A549 (cell line): Measurements from ENCODE around the gene ADAMTSL3. TPM values are rescaled to one million over a fixed set of nuclear protein-coding genes. Genes with fewer than 3 reads are reported as not detected.
"Not testable (repeated sequence)": the region's sequence is repeated elsewhere in the genome, so short reads cannot be mapped to it uniquely, and the experiment has no call there.

Experiments used
- ATAC-seq, 2 experiments: fragments of 200-7000 bp in 1 of 2; fragments of >200 bp in 1 of 2; cut with Nextera tagmentation in 1 of 2; cut with Tn5 transposase in 1 of 2; 3 replicates each; pipeline versions ENCODE4 v1.8.0 to v1.9.1; 2018 to 2020; ENCODE audit warnings: mild to moderate bottlenecking in 1 of 2, moderate library complexity in 1 of 2
- CTCF ChIA-PET: fragments of 300-600 bp; sonication (Branson Sonifier 250); formaldehyde crosslinking; extraction: SDS; loops from one replicate; lab custom pipeline; 2021; ENCODE audit warnings: antibody characterized with exemption, inconsistent platforms; lab: Yijun Ruan, JAX
- POLR2A ChIA-PET: fragments of 350-600 bp; formaldehyde crosslinking; extraction: SDS; loops from one replicate; lab custom pipeline; 2021; ENCODE audit warnings: antibody characterized with exemption, inconsistent platforms; lab: Yijun Ruan, JAX
- DNase-seq, 2 experiments: peaks; one replicate each; pipeline versions ENCODE4 v3.0.0 to v3.0.0-alpha.2; 2011 to 2016; ENCODE audit warnings: low read depth in 1 of 2, low spot score in 1 of 2
- FAIRE-seq: peaks from 2 replicates; lab custom pipeline; 2011; peaks lifted over from hg19 to GRCh38; lab: Jason Lieb, UNC
- H3K27ac ChIP-seq, 2 experiments: fragments of >200 bp; sonication (Bioruptor Twin); formaldehyde crosslinking; 3 replicates each; pipeline ENCODE4 v1.5.1; 2016 to 2017
- H3K4me1 ChIP-seq: fragments of >200 bp; sonication (Bioruptor Twin); formaldehyde crosslinking; 3 replicates; pipeline ENCODE4 v1.6.1; 2016
- H3K4me2 ChIP-seq: fragments of >200 bp; sonication (Bioruptor Twin); formaldehyde crosslinking; 3 replicates; pipeline ENCODE4 v1.6.1; 2016
- H3K4me3 ChIP-seq: fragments of >200 bp; sonication (Bioruptor Twin); formaldehyde crosslinking; 3 replicates; pipeline ENCODE4 v1.5.1; 2016
- H3K9me3 ChIP-seq: fragments of >200 bp; sonication (Bioruptor Twin); formaldehyde crosslinking; 3 replicates; pipeline ENCODE4 v1.6.1; 2016
- EHF ChIP-seq: fragments of 250-450 bp; sonication (Bioruptor Pico); IDR thresholded peaks from 2 replicates; pipeline ENCODE4 v1.5.0; 2020; ENCODE audit warnings: mild to moderate bottlenecking
- FOSL2 ChIP-seq, 2 experiments: fragments of 450-650 bp in 1 of 2; fragments of >200 bp in 1 of 2; sonication (Bioruptor Twin) in 1 of 2; formaldehyde crosslinking; IDR thresholded peaks; 2 replicates each; pipeline versions ENCODE4 v1.5.0 to v1.6.1; 2016 to 2020; ENCODE audit warnings: mild to moderate bottlenecking in 1 of 2, moderate library complexity in 1 of 2
- HDAC2 ChIP-seq: fragments of 200-600 bp; sonication (generic); IDR thresholded peaks from 2 replicates; pipeline ENCODE4 v1.6.1; 2016
- RAD21 ChIP-seq, 2 experiments: fragments of >200 bp in 1 of 2; sonication (Bioruptor Twin) in 1 of 2; formaldehyde crosslinking in 1 of 2; IDR thresholded peaks in 1 of 2; conservative IDR thresholded peaks in 1 of 2; 2 replicates in 1 of 2; 3 replicates in 1 of 2; pipeline ENCODE4 v1.6.1; 2012 to 2018; ENCODE audit warnings: inconsistent platforms in 1 of 2
- RNF2 ChIP-seq: fragments of 200-600 bp; sonication (generic); IDR thresholded peaks from 2 replicates; pipeline ENCODE4 v1.6.1; 2016; ENCODE audit warnings: low read depth, mild to moderate bottlenecking, antibody characterized with exemption, moderate library complexity, borderline replicate concordance
- ZSCAN20 ChIP-seq: fragments of 250-450 bp; sonication (Bioruptor Pico); IDR thresholded peaks from 2 replicates; pipeline ENCODE4 v1.8.0; 2022; ENCODE audit warnings: mild to moderate bottlenecking, moderate library complexity
- WGBS: methylation state at CpG from one replicate; pipeline ENCODE4 v1.1.6; 2017; ENCODE audit errors: missing lambda C conversion rate; 5-methylcytosine and 5-hydroxymethylcytosine counted together
- polyA plus RNA-seq, 4 experiments: library from polyadenylated mRNA; depleted of rRNA in 3 of 4; stranded (reverse); fragments of >200 nt; fragmentation: RNase III in 1 of 4; extraction: RNeasy Plus Mini Kit Qiagen cat#74134 plus additional on column Dnase treatment in 1 of 4; gene quantifications; 2 replicates in 3 of 4; 3 replicates in 1 of 4; pipeline ENCODE4 v1.2.3, GENCODE V29; 2011 to 2017
- TF ChIP-seq, protein P1 (sequence below): fragments of 250-450 bp; sonication (Bioruptor Pico); IDR thresholded peaks from 2 replicates; pipeline ENCODE4 v1.5.0; 2021; ENCODE audit warnings: mild to moderate bottlenecking, moderate library complexity, borderline replicate concordance
- TF ChIP-seq, protein P2 (sequence below): fragments of >200 bp; sonication (Bioruptor Twin); formaldehyde crosslinking; IDR thresholded peaks from 3 replicates; pipeline ENCODE4 v1.5.1; 2016

ADAMTSL3 gene
- polyA plus RNA-seq, 2 of the 4 experiments (the other 2 are of a cell fraction): 0.22 to 0.25 TPM

DNA sequence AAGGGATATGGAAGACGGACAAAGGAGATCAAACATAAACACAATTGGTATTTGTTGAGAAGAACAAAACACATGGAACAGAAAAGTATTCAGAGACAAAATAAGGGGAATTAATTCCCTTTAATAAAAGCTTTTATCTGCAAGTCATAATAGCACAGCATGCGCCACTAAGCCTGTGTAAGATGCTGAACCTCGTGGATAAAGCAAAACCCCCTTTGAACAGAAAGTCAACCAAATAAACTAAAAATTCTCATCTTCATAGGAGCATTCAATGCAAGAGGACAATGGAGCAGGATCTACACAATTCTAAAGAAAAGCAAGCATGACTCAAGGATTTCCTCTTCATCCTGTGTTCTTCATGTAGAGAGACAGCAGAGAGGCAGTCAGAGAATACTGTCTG, 307.4 kb downstream of the ADAMTSL3 start:
- 18% methylated on average over 3 of the region's 3 CpGs for WGBS
- no peaks in the 10 kb centered on the region; the same call in 2 of the 3 replicates for H3K9me3 ChIP-seq
- no peak for DNase-seq
- H3K4me3 ChIP-seq: no peak overlapping the region
- H3K4me2 ChIP-seq: no peak overlapping the region
- no peak for FAIRE-seq
- no peaks in the 10 kb centered on the region for H3K4me1 ChIP-seq
- H3K27ac ChIP-seq: no peak overlapping the region
- ATAC-seq: no peak
- CTCF ChIA-PET: no interaction called here
- TF ChIP-seq, protein P1, sequence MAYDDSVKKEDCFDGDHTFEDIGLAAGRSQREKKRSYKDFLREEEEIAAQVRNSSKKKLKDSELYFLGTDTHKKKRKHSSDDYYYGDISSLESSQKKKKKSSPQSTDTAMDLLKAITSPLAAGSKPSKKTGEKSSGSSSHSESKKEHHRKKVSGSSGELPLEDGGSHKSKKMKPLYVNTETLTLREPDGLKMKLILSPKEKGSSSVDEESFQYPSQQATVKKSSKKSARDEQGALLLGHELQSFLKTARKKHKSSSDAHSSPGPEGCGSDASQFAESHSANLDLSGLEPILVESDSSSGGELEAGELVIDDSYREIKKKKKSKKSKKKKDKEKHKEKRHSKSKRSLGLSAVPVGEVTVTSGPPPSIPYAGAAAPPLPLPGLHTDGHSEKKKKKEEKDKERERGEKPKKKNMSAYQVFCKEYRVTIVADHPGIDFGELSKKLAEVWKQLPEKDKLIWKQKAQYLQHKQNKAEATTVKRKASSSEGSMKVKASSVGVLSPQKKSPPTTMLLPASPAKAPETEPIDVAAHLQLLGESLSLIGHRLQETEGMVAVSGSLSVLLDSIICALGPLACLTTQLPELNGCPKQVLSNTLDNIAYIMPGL: no peak
- POLR2A ChIA-PET: no interaction called here

DNA sequence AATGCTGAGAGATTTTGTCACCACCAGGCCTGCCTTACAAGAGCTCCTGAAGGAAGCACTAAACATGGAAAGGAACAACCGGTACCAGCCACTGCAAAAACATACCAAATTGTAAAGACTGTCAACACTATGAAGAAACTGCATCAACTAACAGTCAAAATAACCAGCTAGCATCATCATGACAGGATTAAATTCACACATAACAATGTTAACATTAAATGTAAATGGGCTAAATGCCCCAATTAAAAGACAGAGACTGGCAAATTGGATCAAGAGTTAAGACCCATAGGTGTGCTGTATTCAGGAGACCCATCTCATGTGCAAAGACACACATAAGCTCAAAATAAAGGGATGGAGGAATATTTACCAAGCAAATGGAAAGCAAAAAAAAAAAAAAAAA, 311.0 kb downstream of the ADAMTSL3 start:
- H3K4me1 ChIP-seq, H3K4me3 ChIP-seq, H3K9me3 ChIP-seq, H3K27ac ChIP-seq, H3K4me2 ChIP-seq, POLR2A ChIA-PET, FAIRE-seq, ATAC-seq, DNase-seq: not testable (repeated sequence)
- CTCF ChIA-PET: interaction anchor here (0.7 kb wide), 1 partner anchor 73 kb away, joined by 3 read pairs; no protein-coding TSS in a partner anchor
- WGBS: 21% methylated on average over 1 of the region's 1 CpG

DNA sequence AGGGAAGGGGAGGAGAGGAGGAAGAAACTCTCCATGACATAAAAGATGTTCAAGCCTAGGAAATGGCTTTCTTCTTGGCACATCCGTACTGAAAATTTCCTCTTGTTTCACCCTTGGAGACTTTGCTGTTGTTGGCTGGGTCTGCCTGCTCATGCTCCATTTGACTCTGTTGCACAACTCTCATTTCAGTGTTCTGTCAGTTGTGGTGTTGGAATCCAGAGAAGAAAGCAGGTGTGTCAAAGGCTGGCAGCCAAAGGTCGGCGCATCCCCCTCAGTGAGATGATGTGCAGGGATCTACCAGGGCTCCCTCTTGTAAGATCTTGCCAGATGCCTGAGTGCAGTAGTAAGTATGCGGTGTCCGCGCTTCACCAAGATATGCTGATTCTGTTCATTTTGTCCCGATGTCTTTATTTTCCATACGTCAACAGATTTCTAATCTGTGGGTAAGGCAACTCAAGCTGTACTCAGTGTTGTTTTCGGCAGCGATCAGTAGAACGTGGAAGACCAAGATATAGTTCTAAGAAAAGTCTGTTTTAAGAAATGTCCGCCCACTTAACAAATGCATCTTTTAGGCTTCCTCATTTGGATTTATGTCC, 316.5 kb downstream of the ADAMTSL3 start:
- H3K4me2 ChIP-seq: no peak overlapping the region
- ATAC-seq (no peak), FAIRE-seq (no peak), DNase-seq (no peak)
- no peak for TF ChIP-seq RNF2
- no peaks in the 10 kb centered on the region; the same call in 2 of the 3 replicates for H3K9me3 ChIP-seq
- no peak overlapping the region for H3K4me3 ChIP-seq
- H3K27ac ChIP-seq: no peak overlapping the region
- ChIA-PET POLR2A (no interaction called here), CTCF (no interaction called here)
- H3K4me1 ChIP-seq: no peaks in the 10 kb centered on the region
- 75% methylated on average over 12 of the region's 12 CpGs for WGBS

DNA sequence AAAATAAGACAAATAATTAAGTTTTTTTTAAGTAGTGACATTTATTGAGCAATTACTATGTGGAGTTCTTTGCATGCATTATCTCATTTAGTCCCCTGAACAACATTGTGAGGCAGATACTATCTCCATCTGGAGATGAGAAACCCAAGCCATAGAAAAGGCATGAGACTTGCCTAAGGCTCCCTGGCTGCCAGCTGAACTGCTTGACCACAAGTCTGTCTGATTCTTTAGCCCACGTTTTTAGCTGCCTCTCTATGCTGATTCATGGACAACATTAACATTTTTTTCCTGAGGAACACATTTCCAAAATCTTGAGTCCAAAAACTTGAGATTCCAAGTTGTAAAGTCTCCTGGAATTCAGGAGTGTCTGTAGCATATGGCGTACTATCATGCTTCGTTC, 318.1 kb downstream of the ADAMTSL3 start:
- Histone ChIP-seq H3K4me2 (no peak overlapping the region), H3K4me1 (no peaks in the 10 kb centered on the region), H3K9me3 (peaks cover 6% of the 10 kb centered on the region; the same call in 2 of the 3 replicates), H3K4me3 (no peak overlapping the region), H3K27ac (no peak overlapping the region)
- no peak for FAIRE-seq
- 20% methylated on average over 3 of the region's 3 CpGs for WGBS
- ATAC-seq: no peak
- ChIA-PET CTCF (no interaction called here), POLR2A (no interaction called here)
- no peak for DNase-seq
- no peak for TF ChIP-seq EHF
- no peak for TF ChIP-seq HDAC2
- no peak for TF ChIP-seq FOSL2 (IDR thresholded peaks at IDR 0.05)
- TF ChIP-seq FOSL2 (CRISPR knock-in tag; IDR thresholded peaks at IDR 0.05): no peak
- TF ChIP-seq, protein P2, sequence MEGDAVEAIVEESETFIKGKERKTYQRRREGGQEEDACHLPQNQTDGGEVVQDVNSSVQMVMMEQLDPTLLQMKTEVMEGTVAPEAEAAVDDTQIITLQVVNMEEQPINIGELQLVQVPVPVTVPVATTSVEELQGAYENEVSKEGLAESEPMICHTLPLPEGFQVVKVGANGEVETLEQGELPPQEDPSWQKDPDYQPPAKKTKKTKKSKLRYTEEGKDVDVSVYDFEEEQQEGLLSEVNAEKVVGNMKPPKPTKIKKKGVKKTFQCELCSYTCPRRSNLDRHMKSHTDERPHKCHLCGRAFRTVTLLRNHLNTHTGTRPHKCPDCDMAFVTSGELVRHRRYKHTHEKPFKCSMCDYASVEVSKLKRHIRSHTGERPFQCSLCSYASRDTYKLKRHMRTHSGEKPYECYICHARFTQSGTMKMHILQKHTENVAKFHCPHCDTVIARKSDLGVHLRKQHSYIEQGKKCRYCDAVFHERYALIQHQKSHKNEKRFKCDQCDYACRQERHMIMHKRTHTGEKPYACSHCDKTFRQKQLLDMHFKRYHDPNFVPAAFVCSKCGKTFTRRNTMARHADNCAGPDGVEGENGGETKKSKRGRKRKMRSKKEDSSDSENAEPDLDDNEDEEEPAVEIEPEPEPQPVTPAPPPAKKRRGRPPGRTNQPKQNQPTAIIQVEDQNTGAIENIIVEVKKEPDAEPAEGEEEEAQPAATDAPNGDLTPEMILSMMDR: no peak

DNA sequence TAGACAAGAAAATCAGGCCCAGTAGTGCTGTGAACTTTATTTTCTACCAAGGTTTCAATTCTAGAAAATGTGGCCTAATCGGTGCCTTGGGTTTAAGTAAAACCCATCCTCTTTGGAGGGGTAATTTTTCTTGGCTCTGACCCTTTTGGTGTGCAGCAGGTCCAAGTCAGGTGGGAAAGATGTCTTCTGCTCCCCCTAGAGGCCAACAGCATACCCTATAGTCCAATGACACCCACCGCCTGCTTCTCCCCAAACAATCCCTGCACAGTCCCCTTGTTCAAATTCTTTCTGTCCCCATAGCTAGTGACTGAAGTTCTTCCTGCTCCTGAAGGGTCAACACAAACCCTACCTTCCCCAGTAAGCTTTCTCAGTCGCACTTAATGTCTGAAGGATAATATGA, 319.9 kb downstream of the ADAMTSL3 start:
- no peaks in the 10 kb centered on the region for H3K4me1 ChIP-seq
- ATAC-seq (peak in 1 of 2 experiments; percentile 81; a peak in 3 of 6 replicates), FAIRE-seq (no peak), DNase-seq (peak; percentile 12)
- peaks cover 12% of the 10 kb centered on the region for H3K9me3 ChIP-seq
- no peak overlapping the region for H3K4me3 ChIP-seq
- 23% methylated on average over 3 of the region's 3 CpGs for WGBS
- ChIA-PET POLR2A (no interaction called here), CTCF (interaction anchor here (0.9 to 1.7 kb wide), 2 partner anchors 15 to 19 kb away, joined by 3 to 6 read pairs; no protein-coding TSS in a partner anchor)
- no peak overlapping the region for H3K27ac ChIP-seq
- H3K4me2 ChIP-seq: no peak overlapping the region
- TF ChIP-seq ZSCAN20 (CRISPR knock-in tag) (no peak), RAD21 (conservative IDR thresholded peaks at IDR 0.05 in 1 of 2, IDR thresholded peaks at IDR 0.05 in 1 of 2) (peak in 1 of 2 experiments; percentile 20; a peak in 1 of 5 replicates)
- TF ChIP-seq, all 56 proteins: peak for 1
